EL (cell line): ENCODE measurements around the gene HDLBP.

ENCODE experiments used
- DNase-seq: peaks from one replicate; pipeline ENCODE4 v3.0.0-alpha.2; 2016

Gene HDLBP

GRCh38 chr2:241248897-241249296 lies 66.6 kb downstream of the HDLBP start:
- no peak for DNase-seq

GRCh38 chr2:241248289-241248688 lies 67.2 kb downstream of the HDLBP start:
- no peak for DNase-seq

GRCh38 chr2:241244368-241244767 lies 71.1 kb downstream of the HDLBP start:
- no peak for DNase-seq

GRCh38 chr2:241242306-241242705 lies 73.2 kb downstream of the HDLBP start:
- no peak for DNase-seq

- no peak for DNase-seq
Measured at GRCh38 chr2:241241669-241242068, 73.8 kb downstream of the HDLBP start.

GRCh38 chr2:241240320-241241004 lies 75.0 kb downstream of the HDLBP start:
- DNase-seq = no peak

- no peak for DNase-seq
Measured at GRCh38 chr2:241239552-241240202, 75.8 kb downstream of the HDLBP start.

GRCh38 chr2:241238693-241239198 lies 76.7 kb downstream of the HDLBP start:
- DNase-seq = no peak

- DNase-seq = no peak
Measured at GRCh38 chr2:241237949-241238371, 77.5 kb downstream of the HDLBP start.

- no peak for DNase-seq
Measured at GRCh38 chr2:241237047-241237446, 78.4 kb downstream of the HDLBP start.

- DNase-seq = no peak
Measured at GRCh38 chr2:241235859-241236593, 79.4 kb downstream of the HDLBP start.

- DNase-seq = no peak
Measured at GRCh38 chr2:241234962-241235740, 80.3 kb downstream of the HDLBP start.

- no peak for DNase-seq
Measured at GRCh38 chr2:241234066-241234790, 81.2 kb downstream of the HDLBP start.

- DNase-seq = no peak
Measured at GRCh38 chr2:241232736-241233575, 82.5 kb downstream of the HDLBP start.

- DNase-seq = no peak
Measured at GRCh38 chr2:241230435-241230834, 85.0 kb downstream of the HDLBP start.

GRCh38 chr2:241229563-241230401 lies 85.7 kb downstream of the HDLBP start:
- no peak for DNase-seq

GRCh38 chr2:241228860-241229516 lies 86.5 kb downstream of the HDLBP start:
- no peak for DNase-seq

- no peak for DNase-seq
Measured at GRCh38 chr2:241228081-241228859, 87.2 kb downstream of the HDLBP start.

- no peak for DNase-seq
Measured at GRCh38 chr2:241227594-241227993, 87.9 kb downstream of the HDLBP start.
